ENCODE data around the gene FAM83F. TPM values are rescaled to one million over a fixed set of nuclear protein-coding genes. Genes with fewer than 3 reads are reported as not detected.
"Not testable (repeated sequence)": the region's sequence is repeated elsewhere in the genome, so short reads cannot be mapped to it uniquely, and the experiment has no call there.

Gene FAM83F
- total RNA-seq, 1 donor from 2014 or later: 0.23 TPM

- no peak overlapping the region for H3K4me3 Mint-ChIP-seq
- no peak for DNase-seq
- H3K27me3 Mint-ChIP-seq: peaks cover 47% of the 10 kb centered on the region
- H3K36me3 Mint-ChIP-seq (ENCODE audit: low read depth): no peaks in the 10 kb centered on the region
- H3K9me3 Mint-ChIP-seq: no peaks in the 10 kb centered on the region
- no peak overlapping the region for H3K27ac Mint-ChIP-seq
- intact Hi-C loops (cut with micrococcal nuclease): loop anchor here (5.0 kb wide), 1 partner anchor 35 kb away; no protein-coding TSS in a partner anchor
- H3K4me1 Mint-ChIP-seq: peaks cover 5% of the 10 kb centered on the region
Observed at GRCh38 chr22:39992088-39992826, 2.5 kb upstream of the FAM83F start.

DNA sequence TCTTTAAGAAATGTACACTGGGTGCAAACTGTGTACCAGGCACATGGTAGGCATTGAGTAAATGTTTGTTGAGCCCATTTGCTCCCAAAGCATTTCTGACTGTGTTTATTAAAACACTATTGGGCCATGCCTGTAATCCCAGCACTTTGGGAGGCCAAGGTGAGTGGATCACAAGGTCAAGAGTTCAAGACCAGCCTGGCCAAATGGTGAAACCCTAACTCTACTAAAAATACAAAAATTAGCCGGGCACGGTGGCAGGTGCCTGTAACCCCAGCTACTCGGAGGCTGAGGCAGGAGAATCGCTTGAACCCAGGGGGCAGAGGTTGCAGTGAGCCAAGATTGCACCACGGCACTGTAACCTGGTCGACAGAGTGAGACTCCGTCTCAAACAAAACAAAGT is 1.9 kb upstream of the FAM83F start:
- not testable (repeated sequence) for H3K27ac Mint-ChIP-seq; DNase-seq; H3K36me3 Mint-ChIP-seq (ENCODE audit: low read depth); H3K4me1 Mint-ChIP-seq; H3K4me3 Mint-ChIP-seq; H3K9me3 Mint-ChIP-seq
- H3K27me3 Mint-ChIP-seq: peaks cover 50% of the 10 kb centered on the region
- intact Hi-C loops (cut with micrococcal nuclease): loop anchor here (5.0 kb wide), 1 partner anchor 36 kb away; no protein-coding TSS in a partner anchor

DNA sequence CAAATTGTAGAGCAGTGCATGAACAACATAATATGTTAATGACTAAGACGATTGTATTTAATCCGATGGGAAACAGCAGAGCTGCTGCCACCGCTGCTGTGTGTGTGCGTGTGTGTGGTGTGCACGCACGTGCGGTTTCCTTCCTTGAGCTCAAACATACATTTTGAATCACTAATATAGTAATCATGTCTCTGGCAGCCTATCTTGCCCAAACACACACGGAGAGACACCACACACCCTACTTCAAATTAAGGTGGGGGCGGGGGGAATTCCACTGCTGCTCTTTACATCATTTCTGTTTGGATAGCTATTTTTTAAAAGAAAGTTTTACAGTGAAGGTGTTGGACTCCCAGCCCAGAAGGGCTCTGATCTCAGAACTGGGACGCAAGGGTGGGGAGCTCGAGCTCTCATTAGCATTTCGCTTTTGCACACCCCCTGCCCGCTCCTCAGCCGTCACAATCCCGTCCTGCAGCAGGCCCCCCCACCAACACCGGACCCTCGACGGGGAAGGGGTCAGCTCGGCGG is 651 bp upstream of the FAM83F start:
- Mint-ChIP-seq H3K27ac (peak overlapping the region; percentile 31), H3K36me3 (ENCODE audit: low read depth) (no peaks in the 10 kb centered on the region), H3K4me1 (peaks cover 5% of the 10 kb centered on the region), H3K4me3 (peak overlapping the region; percentile 56), H3K27me3 (peaks cover 45% of the 10 kb centered on the region), H3K9me3 (no peaks in the 10 kb centered on the region)
- intact Hi-C loops (cut with micrococcal nuclease): loop anchor here (5.0 kb wide), 1 partner anchor 37 kb away; no protein-coding TSS in a partner anchor
- peak; percentile 65 for DNase-seq

DNA sequence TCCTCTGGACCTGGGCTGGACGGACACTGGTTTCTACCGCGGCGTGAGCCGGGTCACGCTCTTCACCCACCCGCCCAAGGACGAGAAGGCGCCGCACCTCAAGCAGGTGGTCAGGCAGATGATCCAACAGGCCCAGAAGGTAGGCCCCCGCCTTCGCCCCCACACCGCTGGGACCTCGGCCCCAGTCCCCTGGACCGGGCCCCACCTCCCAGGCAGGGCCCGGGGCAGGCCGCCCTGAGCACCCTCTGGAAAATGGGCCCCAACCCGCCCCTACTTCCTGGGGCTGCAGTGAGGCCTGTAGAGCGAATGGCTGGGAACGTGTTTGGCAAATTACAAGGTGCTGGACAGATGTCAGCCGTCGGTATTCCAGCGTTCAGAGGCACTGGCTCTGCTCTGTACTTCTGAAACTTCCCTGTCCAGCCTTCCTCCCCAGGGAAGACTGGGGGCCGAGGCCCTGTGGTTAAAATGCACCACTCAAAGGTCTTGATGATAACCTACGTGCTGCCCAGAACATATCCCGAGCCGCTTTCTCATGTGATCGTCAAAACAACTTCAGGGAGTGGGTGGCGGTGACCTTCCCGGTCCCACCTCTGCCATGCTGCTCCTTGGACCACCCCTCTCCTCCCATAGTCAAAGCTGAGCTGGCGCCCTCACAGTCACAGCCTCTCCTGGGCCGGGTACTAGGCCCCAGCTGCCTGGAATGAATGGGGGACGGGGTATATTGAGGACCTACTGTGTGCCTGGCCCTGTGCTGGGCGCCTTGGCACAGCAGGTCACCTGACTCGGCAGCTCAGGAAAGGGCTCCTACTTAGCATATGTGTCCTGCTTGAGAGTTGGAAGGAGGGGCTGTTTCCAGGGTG is 869 bp downstream of the FAM83F start:
- Mint-ChIP-seq H3K4me3 (peak overlapping the region; percentile 29), H3K36me3 (ENCODE audit: low read depth) (no peaks in the 10 kb centered on the region), H3K4me1 (peaks cover 5% of the 10 kb centered on the region), H3K27me3 (peaks cover 43% of the 10 kb centered on the region), H3K27ac (peak overlapping the region; percentile 14), H3K9me3 (no peaks in the 10 kb centered on the region)
- intact Hi-C loops (cut with micrococcal nuclease): no loop called here
- no peak for DNase-seq

DNA sequence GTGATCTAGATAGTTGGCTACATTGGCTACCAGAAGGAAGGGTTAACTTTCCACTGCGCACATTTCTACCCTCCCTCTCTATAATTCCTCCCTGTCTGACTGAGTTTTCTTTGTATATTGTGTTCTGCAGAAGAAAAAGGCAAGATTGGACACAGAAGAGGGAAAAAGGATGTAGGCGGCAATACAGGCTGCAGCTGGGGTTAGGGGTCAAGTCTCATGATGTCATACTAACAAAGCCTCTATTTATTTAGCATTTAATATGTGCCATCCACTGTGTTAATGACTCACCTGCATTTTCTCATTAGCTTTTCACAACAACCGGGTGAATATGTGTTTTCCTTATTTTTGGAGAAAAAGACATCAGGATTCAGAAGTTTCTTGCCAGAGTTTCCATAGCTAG is 2.0 kb downstream of the FAM83F start:
- DNase-seq: no peak
- no peaks in the 10 kb centered on the region for H3K9me3 Mint-ChIP-seq
- no peaks in the 10 kb centered on the region for H3K36me3 Mint-ChIP-seq (ENCODE audit: low read depth)
- peaks cover 5% of the 10 kb centered on the region for H3K4me1 Mint-ChIP-seq
- peaks cover 45% of the 10 kb centered on the region for H3K27me3 Mint-ChIP-seq
- no peak overlapping the region for H3K4me3 Mint-ChIP-seq
- H3K27ac Mint-ChIP-seq: no peak overlapping the region
- intact Hi-C loops (cut with micrococcal nuclease): no loop called here

- H3K27ac Mint-ChIP-seq: no peak overlapping the region
- no peak overlapping the region for H3K4me3 Mint-ChIP-seq
- H3K36me3 Mint-ChIP-seq (ENCODE audit: low read depth): no peaks in the 10 kb centered on the region
- intact Hi-C loops (cut with micrococcal nuclease): no loop called here
- H3K4me1 Mint-ChIP-seq: peaks cover 5% of the 10 kb centered on the region
- no peaks in the 10 kb centered on the region for H3K9me3 Mint-ChIP-seq
- H3K27me3 Mint-ChIP-seq: peaks cover 40% of the 10 kb centered on the region
- no peak for DNase-seq
Observed at GRCh38 chr22:39997421-39997820, 2.7 kb downstream of the FAM83F start.

- Mint-ChIP-seq H3K4me3 (no peak overlapping the region), H3K27me3 (peaks cover 37% of the 10 kb centered on the region), H3K36me3 (ENCODE audit: low read depth) (no peaks in the 10 kb centered on the region), H3K4me1 (peaks cover 5% of the 10 kb centered on the region), H3K27ac (no peak overlapping the region), H3K9me3 (no peaks in the 10 kb centered on the region)
- intact Hi-C loops (cut with micrococcal nuclease): no loop called here
- DNase-seq: no peak
Observed at GRCh38 chr22:39997939-39998726, 3.4 kb downstream of the FAM83F start.

DNA sequence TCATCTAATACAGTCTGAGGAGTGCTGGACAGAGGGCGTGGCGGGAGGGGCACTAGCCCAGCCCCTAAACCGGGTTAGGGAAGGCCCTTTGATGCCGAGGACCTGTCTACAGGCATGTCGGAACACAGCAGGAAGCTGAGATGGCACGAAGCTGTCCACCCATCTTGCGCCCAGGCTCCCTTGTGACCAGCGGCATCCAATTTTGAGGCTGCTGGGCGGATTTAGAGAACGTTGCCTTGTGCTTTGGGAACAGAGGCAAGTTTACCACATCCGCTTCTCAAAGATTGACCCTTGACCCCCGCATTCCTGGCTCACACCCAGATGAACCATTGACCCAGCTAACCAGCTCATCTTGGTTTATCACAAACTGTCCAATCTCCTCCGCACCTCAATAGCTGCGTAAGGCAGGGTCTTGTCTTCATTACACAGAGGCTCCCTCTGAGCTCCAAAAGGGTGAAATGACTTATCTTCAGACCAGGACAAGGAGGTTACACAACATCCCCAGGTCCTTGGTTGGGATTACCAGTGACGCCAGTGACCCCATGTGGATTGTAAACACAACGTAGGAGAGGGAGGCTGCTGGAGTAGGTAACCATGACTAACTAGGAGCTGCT is 4.5 kb downstream of the FAM83F start:
- H3K36me3 Mint-ChIP-seq (ENCODE audit: low read depth): no peaks in the 10 kb centered on the region
- intact Hi-C loops (cut with micrococcal nuclease): no loop called here

GRCh38 chr22:40000171-40000570 is 5.4 kb downstream of the FAM83F start:
- Mint-ChIP-seq H3K27me3 (peaks cover 29% of the 10 kb centered on the region), H3K36me3 (ENCODE audit: low read depth) (no peaks in the 10 kb centered on the region), H3K27ac (no peak overlapping the region), H3K4me3 (no peak overlapping the region), H3K4me1 (no peaks in the 10 kb centered on the region), H3K9me3 (no peaks in the 10 kb centered on the region)
- no peak for DNase-seq
- intact Hi-C loops (cut with micrococcal nuclease): no loop called here

More for the DNA sequence above, 4.5 kb downstream of the FAM83F start:
- no peaks in the 10 kb centered on the region for H3K4me1 Mint-ChIP-seq
- H3K4me3 Mint-ChIP-seq: no peak overlapping the region
- no peak overlapping the region for H3K27ac Mint-ChIP-seq
- H3K27me3 Mint-ChIP-seq: peaks cover 29% of the 10 kb centered on the region
- no peaks in the 10 kb centered on the region for H3K9me3 Mint-ChIP-seq
- DNase-seq: no peak

- peaks cover 24% of the 10 kb centered on the region for H3K27me3 Mint-ChIP-seq
- H3K4me1 Mint-ChIP-seq: no peaks in the 10 kb centered on the region
- no peak for DNase-seq
- H3K36me3 Mint-ChIP-seq (ENCODE audit: low read depth): no peaks in the 10 kb centered on the region
- H3K4me3 Mint-ChIP-seq: no peak overlapping the region
- intact Hi-C loops (cut with micrococcal nuclease): no loop called here
- no peaks in the 10 kb centered on the region for H3K9me3 Mint-ChIP-seq
- H3K27ac Mint-ChIP-seq: no peak overlapping the region
Observed at GRCh38 chr22:40001106-40001505, 6.4 kb downstream of the FAM83F start.

GRCh38 chr22:40001800-40002577 is 7.2 kb downstream of the FAM83F start:
- Mint-ChIP-seq H3K4me1 (no peaks in the 10 kb centered on the region), H3K27ac (no peak overlapping the region), H3K4me3 (no peak overlapping the region), H3K36me3 (ENCODE audit: low read depth) (no peaks in the 10 kb centered on the region), H3K9me3 (no peaks in the 10 kb centered on the region), H3K27me3 (peaks cover 21% of the 10 kb centered on the region)
- DNase-seq: no peak
- intact Hi-C loops (cut with micrococcal nuclease): no loop called here

- DNase-seq: no peak
- intact Hi-C loops (cut with micrococcal nuclease): no loop called here
- H3K4me1 Mint-ChIP-seq: peaks cover 2% of the 10 kb centered on the region
- no peak overlapping the region for H3K27ac Mint-ChIP-seq
- no peaks in the 10 kb centered on the region for H3K36me3 Mint-ChIP-seq (ENCODE audit: low read depth)
- H3K9me3 Mint-ChIP-seq: no peaks in the 10 kb centered on the region
- no peak overlapping the region for H3K4me3 Mint-ChIP-seq
- H3K27me3 Mint-ChIP-seq: peaks cover 22% of the 10 kb centered on the region
Observed at GRCh38 chr22:40002935-40003715, 8.4 kb downstream of the FAM83F start.
